GM23338 (cell line): Measurements from ENCODE around the gene SCFD2. TPM values are rescaled to one million over a fixed set of nuclear protein-coding genes. Genes with fewer than 3 reads are reported as not detected.

Experiments used
- ATAC-seq: fragments of 200-7000 bp; cut with Tn5 transposase; 3 replicates; pipeline ENCODE4 v1.9.1; 2020
- DNase-seq: peaks from one replicate; pipeline ENCODE4 v3.0.0-alpha.2; 2015; ENCODE audit warnings: low spot score
- H2AFZ ChIP-seq: fragments of 200-600 bp; sonication (generic); 2 replicates; pipeline ENCODE4 v1.8.0; 2016; ENCODE audit warnings: antibody characterized with exemption, mild to moderate bottlenecking, moderate library complexity
- H3F3A ChIP-seq: fragments of 200-600 bp; sonication (generic); replicated peaks from 2 replicates; pipeline ENCODE4 v1.8.0; 2017; ENCODE audit warnings: antibody characterized with exemption, mixed run types, low read depth
- H3K27ac ChIP-seq: fragments of 200-600 bp; sonication (generic); 2 replicates; pipeline ENCODE4 v1.6.1; 2016; ENCODE audit warnings: low read depth
- H3K27me3 ChIP-seq: fragments of 200-600 bp; sonication (generic); 2 replicates; pipeline ENCODE4 v1.8.0; 2016; ENCODE audit warnings: mild to moderate bottlenecking, mixed run types, moderate library complexity; ENCODE audit not compliant: insufficient read depth
- H3K36me3 ChIP-seq: fragments of 200-600 bp; sonication (generic); 2 replicates; pipeline ENCODE4 v1.8.0; 2016; ENCODE audit warnings: mild to moderate bottlenecking; ENCODE audit not compliant: insufficient read depth
- H3K4me1 ChIP-seq: fragments of 200-600 bp; sonication (generic); 2 replicates; pipeline ENCODE4 v1.8.0; 2016; ENCODE audit warnings: mild to moderate bottlenecking, moderate library complexity; ENCODE audit not compliant: insufficient read depth
- H3K4me2 ChIP-seq: fragments of 200-600 bp; sonication (generic); 2 replicates; pipeline ENCODE4 v1.7.1; 2017; ENCODE audit warnings: mixed run types
- H3K4me3 ChIP-seq: fragments of 200-600 bp; sonication (generic); 2 replicates; pipeline ENCODE4 v1.6.1; 2016; ENCODE audit warnings: mixed run types
- H3K79me2 ChIP-seq: fragments of 200-600 bp; sonication (generic); replicated peaks from 2 replicates; pipeline ENCODE4 v1.8.0; 2017; ENCODE audit warnings: mild to moderate bottlenecking; ENCODE audit not compliant: insufficient read depth
- H3K9me2 ChIP-seq: fragments of 200-600 bp; sonication (generic); 2 replicates; pipeline ENCODE4 v1.8.0; 2017; ENCODE audit not compliant: insufficient read depth
- H4K20me1 ChIP-seq: fragments of 200-600 bp; sonication (generic); replicated peaks from 2 replicates; pipeline ENCODE4 v1.8.0; 2017; ENCODE audit warnings: mild to moderate bottlenecking; ENCODE audit not compliant: insufficient read depth
- H3K27ac Mint-ChIP-seq: 2 replicates; pipeline ENCODE4 v1.8.0; 2020; ENCODE audit warnings: inconsistent platforms, mild to moderate bottlenecking, moderate library complexity, mixed read lengths
- H3K27me3 Mint-ChIP-seq: 3 replicates; pipeline ENCODE4 v1.8.0; 2022; ENCODE audit warnings: low read depth, mild to moderate bottlenecking, moderate library complexity, mixed read lengths, inconsistent platforms; ENCODE audit not compliant: insufficient read depth, poor library complexity
- H3K36me3 Mint-ChIP-seq: 3 replicates; pipeline ENCODE4 v1.8.0; 2021; ENCODE audit warnings: low read depth, mild to moderate bottlenecking, inconsistent platforms, moderate library complexity, mixed read lengths
- H3K4me1 Mint-ChIP-seq: 3 replicates; pipeline ENCODE4 v1.8.0; 2020; ENCODE audit warnings: mild to moderate bottlenecking, inconsistent platforms, mixed read lengths
- H3K4me3 Mint-ChIP-seq: 3 replicates; pipeline ENCODE4 v1.8.0; 2021; ENCODE audit warnings: moderate library complexity, mild to moderate bottlenecking, inconsistent platforms, mixed read lengths
- H3K9me3 Mint-ChIP-seq: 3 replicates; pipeline ENCODE4 v1.8.0; 2020; ENCODE audit warnings: moderate library complexity, mild to moderate bottlenecking, inconsistent platforms, mixed read lengths
- CREB1 ChIP-seq: fragments of 250-450 bp; sonication (Bioruptor Pico); IDR thresholded peaks from 2 replicates; pipeline ENCODE4 v1.5.0; 2020; ENCODE audit warnings: low read depth, mild to moderate bottlenecking, moderate library complexity
- CTCF ChIP-seq, 2 experiments: fragments of 200-600 bp in 1 of 2; sonication (generic) in 1 of 2; conservative IDR thresholded peaks; 2 replicates each; pipeline versions ENCODE4 v1.5.1 to v1.6.1; 2016 to 2017; ENCODE audit warnings: antibody characterized with exemption in 2 of 2, low read depth in 2 of 2, mild to moderate bottlenecking in 2 of 2, moderate library complexity in 1 of 2
- ETS1 ChIP-seq: IDR thresholded peaks from 2 replicates; pipeline ENCODE4 v1.6.1; 2016; ENCODE audit warnings: antibody characterized with exemption
- EZH2 ChIP-seq: fragments of 200-600 bp; sonication (generic); IDR thresholded peaks from one replicate; pipeline ENCODE4 v1.8.0; 2017; ENCODE audit warnings: antibody characterized with exemption, mild to moderate bottlenecking, low read depth; ENCODE audit not compliant: unreplicated experiment
- EZH2phosphoT487 ChIP-seq: fragments of 200-600 bp; sonication (generic); IDR thresholded peaks from one replicate; pipeline ENCODE4 v1.8.1; 2018; ENCODE audit warnings: antibody characterized with exemption; ENCODE audit not compliant: unreplicated experiment
- JUNB ChIP-seq: IDR thresholded peaks from one replicate; pipeline ENCODE4 v1.6.1; 2016; ENCODE audit warnings: antibody characterized with exemption; ENCODE audit not compliant: unreplicated experiment
- NANOG ChIP-seq: IDR thresholded peaks from 2 replicates; pipeline ENCODE4 v1.6.1; 2016; ENCODE audit warnings: antibody characterized with exemption, borderline replicate concordance
- POLR2AphosphoS5 ChIP-seq: IDR thresholded peaks from 2 replicates; pipeline ENCODE4 v1.6.1; 2016; ENCODE audit warnings: antibody characterized with exemption, low read depth
- REST ChIP-seq: IDR thresholded peaks from one replicate; pipeline ENCODE4 v1.6.1; 2018; ENCODE audit warnings: antibody characterized with exemption; ENCODE audit not compliant: unreplicated experiment
- STAT1 ChIP-seq: IDR thresholded peaks from one replicate; pipeline ENCODE4 v1.6.1; 2016; ENCODE audit warnings: antibody characterized with exemption; ENCODE audit not compliant: unreplicated experiment
- ZNF114 ChIP-seq: fragments of 250-450 bp; sonication (Bioruptor Pico); IDR thresholded peaks from 2 replicates; pipeline ENCODE4 v1.5.0; 2020; ENCODE audit warnings: mild to moderate bottlenecking, moderate library complexity
- ZNF331 ChIP-seq: fragments of 250-450 bp; sonication (Bioruptor Pico); IDR thresholded peaks from 2 replicates; pipeline ENCODE4 v1.5.0; 2020; ENCODE audit warnings: low read depth, mild to moderate bottlenecking, moderate library complexity
- ZNF462 ChIP-seq: fragments of 250-450 bp; sonication (Bioruptor Pico); IDR thresholded peaks from 2 replicates; pipeline ENCODE4 v1.5.0; 2020; ENCODE audit warnings: mild to moderate bottlenecking, moderate library complexity
- polyA plus RNA-seq: library from polyadenylated mRNA; unstranded; fragments of >200 nt; fragmentation: Nextera tagmentation; extraction: Ambion mirVana; gene quantifications from 2 replicates; pipeline ENCODE4 v1.2.1, GENCODE V29; 2016
- total RNA-seq: library from RNA; depleted of rRNA; stranded (reverse); fragments of >200 nt; shearing (Covaris generic); gene quantifications from 2 replicates; pipeline ENCODE4 v1.2.3, GENCODE V29; 2014

SCFD2 gene
- total and polyA plus RNA-seq, 2 experiments from 2014 or later: 5.7 to 17.5 TPM

- H4K20me1 ChIP-seq: no peaks in the 10 kb centered on the region
- H3K27ac ChIP-seq: no peak overlapping the region
- no peaks in the 10 kb centered on the region for H3K9me3 Mint-ChIP-seq
- H3K4me3 Mint-ChIP-seq: no peak overlapping the region
- H3K4me1 ChIP-seq: peaks cover 9% of the 10 kb centered on the region
- no peaks in the 10 kb centered on the region for H3K36me3 Mint-ChIP-seq
- H3K27me3 Mint-ChIP-seq: no peaks in the 10 kb centered on the region
- no peak overlapping the region for H3K4me3 ChIP-seq
- DNase-seq: peak; percentile 4
- H3F3A ChIP-seq: no peaks in the 10 kb centered on the region
- TF ChIP-seq ZNF114 (no peak), ETS1 (no peak), STAT1 (no peak), EZH2 (no peak), JUNB (no peak), POLR2AphosphoS5 (no peak), EZH2phosphoT487 (no peak), ZNF462 (CRISPR knock-in tag) (no peak), ZNF331 (CRISPR knock-in tag) (no peak), CREB1 (CRISPR knock-in tag) (no peak), CTCF (conservative IDR thresholded peaks at IDR 0.05; ENCODE audit: low read depth in 2 of 2) (no peak), NANOG (no peak), REST (no peak)
- no peaks in the 10 kb centered on the region for H3K27me3 ChIP-seq
- H3K27ac Mint-ChIP-seq: peak overlapping the region; percentile 91
- H3K79me2 ChIP-seq: no peaks in the 10 kb centered on the region
- no peaks in the 10 kb centered on the region for H3K36me3 ChIP-seq
- H3K4me1 Mint-ChIP-seq: peaks cover 15% of the 10 kb centered on the region
- no peak; the same call in 2 of the 3 replicates for ATAC-seq
- H3K9me2 ChIP-seq: no peaks in the 10 kb centered on the region
- H2AFZ ChIP-seq: peak overlapping the region; percentile 38; the same call in 1 of the 2 replicates
- peak overlapping the region; percentile 27; the same call in 1 of the 2 replicates for H3K4me2 ChIP-seq
Observed at GRCh38 chr4:53321151-53321983, 44.5 kb downstream of the SCFD2 start.
